ENCODE data around the gene OTULIN. TPM values are rescaled to one million over a fixed set of nuclear protein-coding genes. Genes with fewer than 3 reads are reported as not detected.

Gene OTULIN
- total and polyA plus RNA-seq, 2 of the 4 experiments (the other 2 are of a cell fraction) = 6.9 to 19.5 TPM

DNA sequence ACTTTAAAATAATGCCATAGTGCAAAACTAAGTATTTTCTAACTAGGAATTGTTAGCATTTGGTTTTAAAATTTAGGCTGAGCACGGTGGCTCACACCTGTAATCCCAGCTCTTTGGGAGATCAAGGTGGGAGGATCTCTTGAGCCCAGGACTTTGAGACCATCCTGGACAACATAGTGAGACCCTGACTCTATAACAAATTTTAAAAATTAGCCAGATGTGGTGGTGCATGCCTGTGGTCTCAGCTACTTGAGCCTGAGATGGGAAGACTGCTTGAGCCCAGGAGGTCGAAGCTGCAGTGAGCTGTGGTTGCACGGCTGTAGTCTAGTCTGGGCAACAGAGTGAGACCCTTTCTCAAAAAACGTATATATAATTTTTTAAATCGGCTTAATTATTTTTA lies 4.9 kb downstream of the OTULIN start:
- Histone ChIP-seq H3K14ac (replicated peaks; ENCODE audit: low read depth, low read length) (no peak overlapping the region), H3K4me1 (ENCODE audit: control insufficient read depth, insufficient read depth, low read length) (peaks cover 15% of the 10 kb centered on the region), H3K36me3 (ENCODE audit: control insufficient read depth, insufficient read depth, low read length) (peaks cover 3% of the 10 kb centered on the region), H3K9me3 (ENCODE audit: control insufficient read depth, insufficient read depth, low read length) (no peaks in the 10 kb centered on the region), H3K9me1 (ENCODE audit: insufficient read depth, low read length) (peaks cover 23% of the 10 kb centered on the region; the same call in 1 of the 2 replicates), H2BK15ac (ENCODE audit: low read depth, low read length) (no peak overlapping the region), H3K23ac (ENCODE audit: low read depth, low read length) (no peak overlapping the region), H3K79me1 (ENCODE audit: low read depth in 1 of 2, low read length in 2 of 2) (peaks cover 36 to 77% of the 10 kb centered on the region in 2 experiments), H4K20me1 (ENCODE audit: insufficient read depth, low read length) (peaks cover 66% of the 10 kb centered on the region), H4K91ac (ENCODE audit: insufficient read depth, low read depth, low read length) (no peak overlapping the region), H3K56ac (ENCODE audit: extremely low read depth, insufficient read depth, low read length) (no peak overlapping the region), H3K4me2 (ENCODE audit: low read depth, low read length) (no peak overlapping the region), H3K18ac (ENCODE audit: low read depth, low read length) (no peak overlapping the region), H3K4ac (ENCODE audit: low read depth, low read length) (no peak overlapping the region), H3K9ac (ENCODE audit: low read depth, low read length) (no peak overlapping the region), H2AK9ac (replicated peaks; ENCODE audit: low read depth, low read length, poor library complexity) (no peak overlapping the region), H2BK5ac (ENCODE audit: low read depth, low read length, poor library complexity, severe bottlenecking) (no peak overlapping the region), H3K4me3 (ENCODE audit: insufficient read depth, low read depth, low read length) (no peak overlapping the region), H2AFZ (replicated peaks; ENCODE audit: low read length, poor library complexity) (no peak overlapping the region), H3K27me3 (ENCODE audit: control insufficient read depth, insufficient read depth, low read length) (no peaks in the 10 kb centered on the region), H2BK120ac (ENCODE audit: low read depth, low read length) (no peak overlapping the region), H3K27ac (ENCODE audit: insufficient read depth, low read length) (no peak overlapping the region), H2AK5ac (ENCODE audit: low read depth, low read length) (no peak overlapping the region), H2BK20ac (ENCODE audit: low read depth, low read length) (no peak overlapping the region), H4K8ac (ENCODE audit: low read depth in 2 of 2, low read length in 2 of 2) (no peak overlapping the region), H4K5ac (ENCODE audit: low read depth, low read length) (no peak overlapping the region)
- DNase-seq (no peak), ATAC-seq (ENCODE audit: low read depth) (no peak)
- TF ChIP-seq, protein P1, sequence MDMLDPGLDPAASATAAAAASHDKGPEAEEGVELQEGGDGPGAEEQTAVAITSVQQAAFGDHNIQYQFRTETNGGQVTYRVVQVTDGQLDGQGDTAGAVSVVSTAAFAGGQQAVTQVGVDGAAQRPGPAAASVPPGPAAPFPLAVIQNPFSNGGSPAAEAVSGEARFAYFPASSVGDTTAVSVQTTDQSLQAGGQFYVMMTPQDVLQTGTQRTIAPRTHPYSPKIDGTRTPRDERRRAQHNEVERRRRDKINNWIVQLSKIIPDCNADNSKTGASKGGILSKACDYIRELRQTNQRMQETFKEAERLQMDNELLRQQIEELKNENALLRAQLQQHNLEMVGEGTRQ (IDR thresholded peaks at IDR 0.05; ENCODE audit: low read depth, low read length) = no peak
- TF ChIP-seq, protein P2, sequence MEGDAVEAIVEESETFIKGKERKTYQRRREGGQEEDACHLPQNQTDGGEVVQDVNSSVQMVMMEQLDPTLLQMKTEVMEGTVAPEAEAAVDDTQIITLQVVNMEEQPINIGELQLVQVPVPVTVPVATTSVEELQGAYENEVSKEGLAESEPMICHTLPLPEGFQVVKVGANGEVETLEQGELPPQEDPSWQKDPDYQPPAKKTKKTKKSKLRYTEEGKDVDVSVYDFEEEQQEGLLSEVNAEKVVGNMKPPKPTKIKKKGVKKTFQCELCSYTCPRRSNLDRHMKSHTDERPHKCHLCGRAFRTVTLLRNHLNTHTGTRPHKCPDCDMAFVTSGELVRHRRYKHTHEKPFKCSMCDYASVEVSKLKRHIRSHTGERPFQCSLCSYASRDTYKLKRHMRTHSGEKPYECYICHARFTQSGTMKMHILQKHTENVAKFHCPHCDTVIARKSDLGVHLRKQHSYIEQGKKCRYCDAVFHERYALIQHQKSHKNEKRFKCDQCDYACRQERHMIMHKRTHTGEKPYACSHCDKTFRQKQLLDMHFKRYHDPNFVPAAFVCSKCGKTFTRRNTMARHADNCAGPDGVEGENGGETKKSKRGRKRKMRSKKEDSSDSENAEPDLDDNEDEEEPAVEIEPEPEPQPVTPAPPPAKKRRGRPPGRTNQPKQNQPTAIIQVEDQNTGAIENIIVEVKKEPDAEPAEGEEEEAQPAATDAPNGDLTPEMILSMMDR (conservative IDR thresholded peaks at IDR 0.05; ENCODE audit: low read depth, low read length) = no peak
- no peak for TF ChIP-seq POLR2A (IDR thresholded peaks at IDR 0.05; ENCODE audit: low read depth, low read length)
- TF ChIP-seq FOS (IDR thresholded peaks at IDR 0.05; ENCODE audit: low read depth, low read length) = no peak
- TF ChIP-seq, protein P3, sequence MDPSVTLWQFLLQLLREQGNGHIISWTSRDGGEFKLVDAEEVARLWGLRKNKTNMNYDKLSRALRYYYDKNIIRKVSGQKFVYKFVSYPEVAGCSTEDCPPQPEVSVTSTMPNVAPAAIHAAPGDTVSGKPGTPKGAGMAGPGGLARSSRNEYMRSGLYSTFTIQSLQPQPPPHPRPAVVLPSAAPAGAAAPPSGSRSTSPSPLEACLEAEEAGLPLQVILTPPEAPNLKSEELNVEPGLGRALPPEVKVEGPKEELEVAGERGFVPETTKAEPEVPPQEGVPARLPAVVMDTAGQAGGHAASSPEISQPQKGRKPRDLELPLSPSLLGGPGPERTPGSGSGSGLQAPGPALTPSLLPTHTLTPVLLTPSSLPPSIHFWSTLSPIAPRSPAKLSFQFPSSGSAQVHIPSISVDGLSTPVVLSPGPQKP (IDR thresholded peaks at IDR 0.05; ENCODE audit: borderline replicate concordance, low read depth, low read length) = no peak
- TF ChIP-seq CEBPB (IDR thresholded peaks at IDR 0.05; ENCODE audit: low read depth, low read length) = no peak
- no peak for TF ChIP-seq MAZ (IDR thresholded peaks at IDR 0.05; ENCODE audit: borderline replicate concordance, low read depth, low read length)
- TF ChIP-seq RFX5 (IDR thresholded peaks at IDR 0.05; ENCODE audit: low read depth, low read length) = no peak
- TF ChIP-seq RCOR1 (IDR thresholded peaks at IDR 0.05; ENCODE audit: insufficient replicate concordance, low read length) = no peak
- dilution Hi-C loops (cut with HindIII; ENCODE audit: low sequenced_read_pairs, unreplicated experiment) = no loop called here
- in situ Hi-C loops (cut with MboI; ENCODE audit: low sequenced_read_pairs) = loop anchor here (25.0 kb wide), 2 partner anchors 557 to 682 kb away; no protein-coding TSS in a partner anchor
- POLR2A ChIA-PET (ENCODE audit: unreplicated experiment) = no interaction called here
- no CpG with 5 or more reads among the region's 5 CpGs for WGBS, 2 experiments (ENCODE audit: extremely low coverage in 2 of 2, insufficient read length in 1 of 2)
- BruUV-seq (replicated peaks) = no TSS peak
- CTCF ChIA-PET = no interaction called here
- intact Hi-C loops (cut with micrococcal nuclease) = no loop called here

Measured in IMR-90 (cell line).